ENCODE data around the gene SLC29A1. TPM values are rescaled to one million over a fixed set of nuclear protein-coding genes. Genes with fewer than 3 reads are reported as not detected.

Gene SLC29A1
- total and polyA plus RNA-seq, 9 of the 15 experiments (the other 6 are each of a cell fraction or from before 2014, with no cell fraction given): 18.9 to 170 (median 57.7) TPM

DNA sequence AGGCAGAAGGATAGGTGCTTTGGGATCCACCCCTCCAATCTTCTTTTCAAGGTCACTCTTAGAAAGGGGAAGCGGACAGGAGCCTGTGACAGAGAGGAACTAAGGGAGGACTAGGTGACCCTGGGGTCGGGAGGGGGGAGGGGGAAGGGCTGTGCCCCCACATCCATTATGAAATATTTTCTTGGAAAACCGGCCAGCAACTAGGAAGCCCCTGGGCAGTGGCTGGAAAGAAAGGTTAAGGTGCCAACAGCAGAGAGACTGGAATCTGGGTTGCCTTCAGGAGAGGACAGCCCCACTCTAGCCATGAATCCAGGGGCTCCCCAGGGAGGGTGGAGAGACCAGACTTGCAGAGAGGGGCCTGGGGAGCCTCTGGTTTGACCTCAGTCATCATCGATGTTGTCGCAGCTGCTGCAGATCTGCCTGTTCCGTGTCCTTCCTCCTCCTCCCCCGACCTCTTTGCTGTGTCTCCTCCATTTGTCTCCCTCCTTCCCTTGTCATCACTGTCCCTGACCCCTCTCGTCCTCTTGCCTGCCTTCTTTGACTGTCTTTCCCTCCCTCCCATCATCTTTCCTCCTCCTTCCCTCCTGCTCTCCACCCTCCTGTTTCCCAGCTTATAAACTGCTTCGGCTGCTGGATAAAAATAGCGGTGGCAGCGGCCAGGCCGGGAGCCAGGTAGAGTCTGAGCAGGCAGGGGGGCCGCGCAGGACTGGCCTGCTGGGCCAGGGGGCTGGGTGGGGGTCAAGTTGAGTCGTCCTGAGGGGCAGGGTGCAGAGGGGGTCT, 3.2 kb downstream of the SLC29A1 start (continued):
- TF ChIP-seq, protein P1, sequence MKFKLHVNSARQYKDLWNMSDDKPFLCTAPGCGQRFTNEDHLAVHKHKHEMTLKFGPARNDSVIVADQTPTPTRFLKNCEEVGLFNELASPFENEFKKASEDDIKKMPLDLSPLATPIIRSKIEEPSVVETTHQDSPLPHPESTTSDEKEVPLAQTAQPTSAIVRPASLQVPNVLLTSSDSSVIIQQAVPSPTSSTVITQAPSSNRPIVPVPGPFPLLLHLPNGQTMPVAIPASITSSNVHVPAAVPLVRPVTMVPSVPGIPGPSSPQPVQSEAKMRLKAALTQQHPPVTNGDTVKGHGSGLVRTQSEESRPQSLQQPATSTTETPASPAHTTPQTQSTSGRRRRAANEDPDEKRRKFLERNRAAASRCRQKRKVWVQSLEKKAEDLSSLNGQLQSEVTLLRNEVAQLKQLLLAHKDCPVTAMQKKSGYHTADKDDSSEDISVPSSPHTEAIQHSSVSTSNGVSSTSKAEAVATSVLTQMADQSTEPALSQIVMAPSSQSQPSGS (CRISPR knock-in tag; IDR thresholded peaks at IDR 0.05): no peak
- TF ChIP-seq, protein P2, sequence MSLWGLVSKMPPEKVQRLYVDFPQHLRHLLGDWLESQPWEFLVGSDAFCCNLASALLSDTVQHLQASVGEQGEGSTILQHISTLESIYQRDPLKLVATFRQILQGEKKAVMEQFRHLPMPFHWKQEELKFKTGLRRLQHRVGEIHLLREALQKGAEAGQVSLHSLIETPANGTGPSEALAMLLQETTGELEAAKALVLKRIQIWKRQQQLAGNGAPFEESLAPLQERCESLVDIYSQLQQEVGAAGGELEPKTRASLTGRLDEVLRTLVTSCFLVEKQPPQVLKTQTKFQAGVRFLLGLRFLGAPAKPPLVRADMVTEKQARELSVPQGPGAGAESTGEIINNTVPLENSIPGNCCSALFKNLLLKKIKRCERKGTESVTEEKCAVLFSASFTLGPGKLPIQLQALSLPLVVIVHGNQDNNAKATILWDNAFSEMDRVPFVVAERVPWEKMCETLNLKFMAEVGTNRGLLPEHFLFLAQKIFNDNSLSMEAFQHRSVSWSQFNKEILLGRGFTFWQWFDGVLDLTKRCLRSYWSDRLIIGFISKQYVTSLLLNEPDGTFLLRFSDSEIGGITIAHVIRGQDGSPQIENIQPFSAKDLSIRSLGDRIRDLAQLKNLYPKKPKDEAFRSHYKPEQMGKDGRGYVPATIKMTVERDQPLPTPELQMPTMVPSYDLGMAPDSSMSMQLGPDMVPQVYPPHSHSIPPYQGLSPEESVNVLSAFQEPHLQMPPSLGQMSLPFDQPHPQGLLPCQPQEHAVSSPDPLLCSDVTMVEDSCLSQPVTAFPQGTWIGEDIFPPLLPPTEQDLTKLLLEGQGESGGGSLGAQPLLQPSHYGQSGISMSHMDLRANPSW (CRISPR knock-in tag; IDR thresholded peaks at IDR 0.05): no peak
- TF ChIP-seq MEF2D (tag; conservative IDR thresholded peaks at IDR 0.05; ENCODE audit: low read depth) (no peak), SRF (CRISPR knock-in tag; IDR thresholded peaks at IDR 0.05) (no peak), TCFL5 (CRISPR knock-in tag; conservative IDR thresholded peaks at IDR 0.05) (no peak), ARNT (IDR thresholded peaks at IDR 0.05) (no peak), SMARCE1 (IDR thresholded peaks at IDR 0.05) (peak; percentile 40), POLR2A (conservative IDR thresholded peaks at IDR 0.05) (no peak), MTA1 (IDR thresholded peaks at IDR 0.05; ENCODE audit: borderline replicate concordance) (no peak)
- TF ChIP-seq, protein P3, sequence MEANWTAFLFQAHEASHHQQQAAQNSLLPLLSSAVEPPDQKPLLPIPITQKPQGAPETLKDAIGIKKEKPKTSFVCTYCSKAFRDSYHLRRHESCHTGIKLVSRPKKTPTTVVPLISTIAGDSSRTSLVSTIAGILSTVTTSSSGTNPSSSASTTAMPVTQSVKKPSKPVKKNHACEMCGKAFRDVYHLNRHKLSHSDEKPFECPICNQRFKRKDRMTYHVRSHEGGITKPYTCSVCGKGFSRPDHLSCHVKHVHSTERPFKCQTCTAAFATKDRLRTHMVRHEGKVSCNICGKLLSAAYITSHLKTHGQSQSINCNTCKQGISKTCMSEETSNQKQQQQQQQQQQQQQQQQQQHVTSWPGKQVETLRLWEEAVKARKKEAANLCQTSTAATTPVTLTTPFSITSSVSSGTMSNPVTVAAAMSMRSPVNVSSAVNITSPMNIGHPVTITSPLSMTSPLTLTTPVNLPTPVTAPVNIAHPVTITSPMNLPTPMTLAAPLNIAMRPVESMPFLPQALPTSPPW (CRISPR knock-in tag; IDR thresholded peaks at IDR 0.05): no peak
- TF ChIP-seq, protein P4, sequence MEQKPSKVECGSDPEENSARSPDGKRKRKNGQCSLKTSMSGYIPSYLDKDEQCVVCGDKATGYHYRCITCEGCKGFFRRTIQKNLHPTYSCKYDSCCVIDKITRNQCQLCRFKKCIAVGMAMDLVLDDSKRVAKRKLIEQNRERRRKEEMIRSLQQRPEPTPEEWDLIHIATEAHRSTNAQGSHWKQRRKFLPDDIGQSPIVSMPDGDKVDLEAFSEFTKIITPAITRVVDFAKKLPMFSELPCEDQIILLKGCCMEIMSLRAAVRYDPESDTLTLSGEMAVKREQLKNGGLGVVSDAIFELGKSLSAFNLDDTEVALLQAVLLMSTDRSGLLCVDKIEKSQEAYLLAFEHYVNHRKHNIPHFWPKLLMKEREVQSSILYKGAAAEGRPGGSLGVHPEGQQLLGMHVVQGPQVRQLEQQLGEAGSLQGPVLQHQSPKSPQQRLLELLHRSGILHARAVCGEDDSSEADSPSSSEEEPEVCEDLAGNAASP (IDR thresholded peaks at IDR 0.05): no peak
- TF ChIP-seq, protein P5, sequence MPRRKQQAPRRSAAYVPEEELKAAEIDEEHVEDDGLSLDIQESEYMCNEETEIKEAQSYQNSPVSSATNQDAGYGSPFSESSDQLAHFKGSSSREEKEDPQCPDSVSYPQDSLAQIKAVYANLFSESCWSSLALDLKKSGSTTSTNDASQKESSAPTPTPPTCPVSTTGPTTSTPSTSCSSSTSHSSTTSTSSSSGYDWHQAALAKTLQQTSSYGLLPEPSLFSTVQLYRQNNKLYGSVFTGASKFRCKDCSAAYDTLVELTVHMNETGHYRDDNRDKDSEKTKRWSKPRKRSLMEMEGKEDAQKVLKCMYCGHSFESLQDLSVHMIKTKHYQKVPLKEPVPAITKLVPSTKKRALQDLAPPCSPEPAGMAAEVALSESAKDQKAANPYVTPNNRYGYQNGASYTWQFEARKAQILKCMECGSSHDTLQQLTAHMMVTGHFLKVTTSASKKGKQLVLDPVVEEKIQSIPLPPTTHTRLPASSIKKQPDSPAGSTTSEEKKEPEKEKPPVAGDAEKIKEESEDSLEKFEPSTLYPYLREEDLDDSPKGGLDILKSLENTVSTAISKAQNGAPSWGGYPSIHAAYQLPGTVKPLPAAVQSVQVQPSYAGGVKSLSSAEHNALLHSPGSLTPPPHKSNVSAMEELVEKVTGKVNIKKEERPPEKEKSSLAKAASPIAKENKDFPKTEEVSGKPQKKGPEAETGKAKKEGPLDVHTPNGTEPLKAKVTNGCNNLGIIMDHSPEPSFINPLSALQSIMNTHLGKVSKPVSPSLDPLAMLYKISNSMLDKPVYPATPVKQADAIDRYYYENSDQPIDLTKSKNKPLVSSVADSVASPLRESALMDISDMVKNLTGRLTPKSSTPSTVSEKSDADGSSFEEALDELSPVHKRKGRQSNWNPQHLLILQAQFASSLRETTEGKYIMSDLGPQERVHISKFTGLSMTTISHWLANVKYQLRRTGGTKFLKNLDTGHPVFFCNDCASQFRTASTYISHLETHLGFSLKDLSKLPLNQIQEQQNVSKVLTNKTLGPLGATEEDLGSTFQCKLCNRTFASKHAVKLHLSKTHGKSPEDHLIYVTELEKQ (CRISPR knock-in tag; IDR thresholded peaks at IDR 0.05): no peak
- TF ChIP-seq, protein P6, sequence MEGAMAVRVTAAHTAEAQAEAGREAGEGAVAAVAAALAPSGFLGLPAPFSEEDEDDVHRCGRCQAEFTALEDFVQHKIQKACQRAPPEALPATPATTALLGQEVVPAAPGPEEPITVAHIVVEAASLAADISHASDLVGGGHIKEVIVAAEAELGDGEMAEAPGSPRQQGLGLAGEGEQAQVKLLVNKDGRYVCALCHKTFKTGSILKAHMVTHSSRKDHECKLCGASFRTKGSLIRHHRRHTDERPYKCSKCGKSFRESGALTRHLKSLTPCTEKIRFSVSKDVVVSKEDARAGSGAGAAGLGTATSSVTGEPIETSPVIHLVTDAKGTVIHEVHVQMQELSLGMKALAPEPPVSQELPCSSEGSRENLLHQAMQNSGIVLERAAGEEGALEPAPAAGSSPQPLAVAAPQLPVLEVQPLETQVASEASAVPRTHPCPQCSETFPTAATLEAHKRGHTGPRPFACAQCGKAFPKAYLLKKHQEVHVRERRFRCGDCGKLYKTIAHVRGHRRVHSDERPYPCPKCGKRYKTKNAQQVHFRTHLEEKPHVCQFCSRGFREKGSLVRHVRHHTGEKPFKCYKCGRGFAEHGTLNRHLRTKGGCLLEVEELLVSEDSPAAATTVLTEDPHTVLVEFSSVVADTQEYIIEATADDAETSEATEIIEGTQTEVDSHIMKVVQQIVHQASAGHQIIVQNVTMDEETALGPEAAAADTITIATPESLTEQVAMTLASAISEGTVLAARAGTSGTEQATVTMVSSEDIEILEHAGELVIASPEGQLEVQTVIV (CRISPR knock-in tag; IDR thresholded peaks at IDR 0.05; ENCODE audit: borderline replicate concordance): no peak
